Measurements from ENCODE around the gene PRIM2.

DNA sequence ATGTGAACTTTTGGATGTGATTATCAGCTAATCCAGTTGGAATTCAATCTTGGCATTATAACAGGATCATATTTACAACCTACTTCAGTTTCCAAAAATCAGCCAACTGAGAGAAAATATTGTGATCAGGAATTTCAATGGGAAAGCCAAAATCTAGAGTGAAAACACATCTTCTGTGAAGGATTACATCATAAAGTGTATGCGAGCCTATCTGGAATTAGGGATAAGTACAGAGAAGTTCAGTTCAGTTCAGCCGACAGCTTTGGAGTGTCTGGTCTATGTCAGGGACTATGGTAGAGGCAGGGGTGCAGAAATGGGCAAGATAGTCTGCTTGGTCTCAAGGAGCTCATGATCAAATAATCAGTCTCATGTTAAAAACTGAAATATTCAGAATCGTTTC is 12.3 kb upstream of the PRIM2 start:
- TF ChIP-seq, protein P1, sequence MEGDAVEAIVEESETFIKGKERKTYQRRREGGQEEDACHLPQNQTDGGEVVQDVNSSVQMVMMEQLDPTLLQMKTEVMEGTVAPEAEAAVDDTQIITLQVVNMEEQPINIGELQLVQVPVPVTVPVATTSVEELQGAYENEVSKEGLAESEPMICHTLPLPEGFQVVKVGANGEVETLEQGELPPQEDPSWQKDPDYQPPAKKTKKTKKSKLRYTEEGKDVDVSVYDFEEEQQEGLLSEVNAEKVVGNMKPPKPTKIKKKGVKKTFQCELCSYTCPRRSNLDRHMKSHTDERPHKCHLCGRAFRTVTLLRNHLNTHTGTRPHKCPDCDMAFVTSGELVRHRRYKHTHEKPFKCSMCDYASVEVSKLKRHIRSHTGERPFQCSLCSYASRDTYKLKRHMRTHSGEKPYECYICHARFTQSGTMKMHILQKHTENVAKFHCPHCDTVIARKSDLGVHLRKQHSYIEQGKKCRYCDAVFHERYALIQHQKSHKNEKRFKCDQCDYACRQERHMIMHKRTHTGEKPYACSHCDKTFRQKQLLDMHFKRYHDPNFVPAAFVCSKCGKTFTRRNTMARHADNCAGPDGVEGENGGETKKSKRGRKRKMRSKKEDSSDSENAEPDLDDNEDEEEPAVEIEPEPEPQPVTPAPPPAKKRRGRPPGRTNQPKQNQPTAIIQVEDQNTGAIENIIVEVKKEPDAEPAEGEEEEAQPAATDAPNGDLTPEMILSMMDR (conservative IDR thresholded peaks at IDR 0.05; ENCODE audit: low read depth in 2 of 2) = no peak
- TF ChIP-seq EZH2 (IDR thresholded peaks at IDR 0.05; ENCODE audit: low read depth, unreplicated experiment) = no peak
- no peak for TF ChIP-seq NANOG (IDR thresholded peaks at IDR 0.05; ENCODE audit: borderline replicate concordance)
- TF ChIP-seq, protein P2, sequence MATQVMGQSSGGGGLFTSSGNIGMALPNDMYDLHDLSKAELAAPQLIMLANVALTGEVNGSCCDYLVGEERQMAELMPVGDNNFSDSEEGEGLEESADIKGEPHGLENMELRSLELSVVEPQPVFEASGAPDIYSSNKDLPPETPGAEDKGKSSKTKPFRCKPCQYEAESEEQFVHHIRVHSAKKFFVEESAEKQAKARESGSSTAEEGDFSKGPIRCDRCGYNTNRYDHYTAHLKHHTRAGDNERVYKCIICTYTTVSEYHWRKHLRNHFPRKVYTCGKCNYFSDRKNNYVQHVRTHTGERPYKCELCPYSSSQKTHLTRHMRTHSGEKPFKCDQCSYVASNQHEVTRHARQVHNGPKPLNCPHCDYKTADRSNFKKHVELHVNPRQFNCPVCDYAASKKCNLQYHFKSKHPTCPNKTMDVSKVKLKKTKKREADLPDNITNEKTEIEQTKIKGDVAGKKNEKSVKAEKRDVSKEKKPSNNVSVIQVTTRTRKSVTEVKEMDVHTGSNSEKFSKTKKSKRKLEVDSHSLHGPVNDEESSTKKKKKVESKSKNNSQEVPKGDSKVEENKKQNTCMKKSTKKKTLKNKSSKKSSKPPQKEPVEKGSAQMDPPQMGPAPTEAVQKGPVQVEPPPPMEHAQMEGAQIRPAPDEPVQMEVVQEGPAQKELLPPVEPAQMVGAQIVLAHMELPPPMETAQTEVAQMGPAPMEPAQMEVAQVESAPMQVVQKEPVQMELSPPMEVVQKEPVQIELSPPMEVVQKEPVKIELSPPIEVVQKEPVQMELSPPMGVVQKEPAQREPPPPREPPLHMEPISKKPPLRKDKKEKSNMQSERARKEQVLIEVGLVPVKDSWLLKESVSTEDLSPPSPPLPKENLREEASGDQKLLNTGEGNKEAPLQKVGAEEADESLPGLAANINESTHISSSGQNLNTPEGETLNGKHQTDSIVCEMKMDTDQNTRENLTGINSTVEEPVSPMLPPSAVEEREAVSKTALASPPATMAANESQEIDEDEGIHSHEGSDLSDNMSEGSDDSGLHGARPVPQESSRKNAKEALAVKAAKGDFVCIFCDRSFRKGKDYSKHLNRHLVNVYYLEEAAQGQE (IDR thresholded peaks at IDR 0.05; ENCODE audit: unreplicated experiment) = no peak
- TF ChIP-seq POLR2AphosphoS5 (IDR thresholded peaks at IDR 0.05; ENCODE audit: low read depth) = no peak
- no peak for TF ChIP-seq CREB1 (CRISPR knock-in tag; IDR thresholded peaks at IDR 0.05; ENCODE audit: low read depth)
- TF ChIP-seq JUNB (IDR thresholded peaks at IDR 0.05; ENCODE audit: unreplicated experiment) = no peak

All from GM23338 (cell line).